ENCODE results near the gene IGF2R. TPM values are rescaled to one million over a fixed set of nuclear protein-coding genes. Genes with fewer than 3 reads are reported as not detected.

The IGF2R gene
- polyA plus RNA-seq, 1 donor from 2014 or later = 29.2 TPM

Other genes starting within 250 kb of the IGF2R start
- gene WTAP, start 241.6 kb upstream of the IGF2R start, polyA plus RNA-seq (ENCODE audit: insufficient read depth, low read depth, low replicate concordance) = 65.7 TPM
- 72.9 TPM for gene ACAT2, start 207.0 kb upstream of the IGF2R start, polyA plus RNA-seq (ENCODE audit: insufficient read depth, low read depth, low replicate concordance)
- gene TCP1, start 179.5 kb upstream of the IGF2R start, polyA plus RNA-seq (ENCODE audit: insufficient read depth, low read depth, low replicate concordance) = 432 TPM
- 105 TPM for gene MRPL18, start 178.6 kb upstream of the IGF2R start, polyA plus RNA-seq (ENCODE audit: insufficient read depth, low read depth, low replicate concordance)
- 0.36 TPM for gene PNLDC1, start 168.8 kb upstream of the IGF2R start, polyA plus RNA-seq (ENCODE audit: insufficient read depth, low read depth, low replicate concordance)
- gene MAS1, start 78.1 kb upstream of the IGF2R start, polyA plus RNA-seq (ENCODE audit: insufficient read depth, low read depth, low replicate concordance) = 0.15 TPM
- not detected for gene SLC22A1, start 152.7 kb downstream of the IGF2R start, polyA plus RNA-seq (ENCODE audit: insufficient read depth, low read depth, low replicate concordance)